GM12891 (cell line): Measurements from ENCODE around the gene ALS2.

Experiments used
- POLR2AphosphoS5 ChIP-seq: IDR thresholded peaks from 2 replicates; pipeline ENCODE4 v1.6.1; 2011; ENCODE audit warnings: low read depth, low read length, control low read depth
- TAF1 ChIP-seq: IDR thresholded peaks from 2 replicates; pipeline ENCODE4 v1.6.1; 2011; ENCODE audit warnings: low read depth, low read length, control low read depth

DNA sequence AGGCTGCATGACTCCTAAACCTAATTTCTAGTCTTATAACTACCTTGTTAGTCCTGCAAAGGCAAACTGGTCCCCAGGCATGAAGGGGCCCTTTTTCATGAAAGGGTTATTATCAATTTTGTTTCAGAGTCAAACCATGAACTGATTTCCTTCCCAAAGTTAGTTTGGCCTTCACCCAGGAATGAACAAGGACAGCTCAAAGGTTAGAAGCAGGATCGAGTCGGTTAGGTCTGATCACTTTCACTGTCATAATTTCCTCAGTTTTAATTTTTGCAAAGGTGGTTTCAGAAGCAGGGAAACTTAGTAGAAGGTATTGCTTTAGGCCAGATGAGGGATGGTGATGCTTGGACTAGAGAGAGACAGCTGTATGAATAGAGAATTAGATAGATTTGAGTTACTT, 8.7 kb upstream of the ALS2 start:
- TF ChIP-seq TAF1 (no peak), POLR2AphosphoS5 (no peak)
